HL-60/S4 (cell line): ENCODE results near the gene CYP2E1.
"Not testable (repeated sequence)": the region's sequence is repeated elsewhere in the genome, so short reads cannot be mapped to it uniquely, and the experiment has no call there.

Experiments
- in situ Hi-C: fragments of 300-500 bp; cut with MboI; formaldehyde crosslinking; loops from 2 replicates; pipeline ENCODE4 v1.14.3; 2022; ENCODE audit warnings: low sequenced_read_pairs

The CYP2E1 gene

DNA sequence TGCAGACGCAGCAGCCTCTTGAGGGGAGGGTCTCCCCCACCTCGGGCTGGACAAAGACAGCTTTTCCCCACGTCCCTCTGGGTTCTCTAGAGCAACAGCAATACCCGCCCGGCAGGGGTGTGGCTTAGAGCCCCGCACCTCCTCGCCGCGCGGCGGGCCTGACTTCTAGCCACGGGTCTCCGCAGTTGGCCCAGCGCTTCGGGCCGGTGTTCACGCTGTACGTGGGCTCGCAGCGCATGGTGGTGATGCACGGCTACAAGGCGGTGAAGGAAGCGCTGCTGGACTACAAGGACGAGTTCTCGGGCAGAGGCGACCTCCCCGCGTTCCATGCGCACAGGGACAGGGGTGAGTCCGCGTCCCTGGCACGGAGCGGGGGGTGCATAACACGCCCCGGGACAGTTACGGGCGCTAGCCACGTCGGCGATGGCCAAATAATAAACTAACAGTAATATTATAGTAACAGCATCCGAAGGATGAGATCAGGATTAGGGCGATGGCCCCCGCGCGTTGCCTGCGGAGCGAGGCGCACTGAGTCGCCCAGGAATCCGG is 1.2 kb downstream of the CYP2E1 start:
- in situ Hi-C loops = no loop called here

DNA sequence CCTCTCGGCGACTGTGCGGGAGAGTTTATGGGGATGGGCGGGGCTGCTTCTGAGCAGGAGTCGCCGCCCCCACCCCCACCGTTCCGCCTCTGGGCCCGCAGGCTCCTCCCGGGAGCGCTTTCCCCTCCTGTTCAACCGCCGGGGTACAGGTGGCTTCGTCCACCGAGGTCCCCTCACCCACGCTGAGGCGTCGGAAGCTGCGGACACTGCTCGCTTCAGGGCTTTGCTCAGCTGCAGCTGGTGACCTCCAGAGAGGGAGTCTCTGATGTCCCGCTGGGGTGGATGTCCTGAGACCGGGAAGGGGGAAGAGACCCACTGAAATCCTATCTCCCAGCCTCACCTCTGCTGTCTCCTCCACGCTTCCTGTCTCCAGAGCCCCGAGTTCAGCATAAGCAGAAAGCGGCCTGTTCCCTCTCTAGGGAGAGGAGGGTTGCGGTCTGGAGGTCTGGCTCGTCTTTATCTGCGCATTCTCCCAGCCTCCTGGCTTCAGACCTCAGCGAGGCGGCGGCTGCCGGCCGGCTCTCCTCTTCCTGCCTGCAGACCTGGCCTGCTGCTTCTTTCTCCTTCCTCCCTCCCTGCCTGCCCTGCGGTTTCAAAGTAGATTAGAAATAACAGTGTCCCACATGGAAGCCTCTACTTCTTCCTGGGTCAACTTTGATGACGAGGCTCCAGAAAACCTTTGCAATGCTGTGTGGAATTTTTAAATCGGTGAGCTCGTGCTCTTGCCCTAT is 1.8 kb downstream of the CYP2E1 start:
- in situ Hi-C loops = no loop called here

DNA sequence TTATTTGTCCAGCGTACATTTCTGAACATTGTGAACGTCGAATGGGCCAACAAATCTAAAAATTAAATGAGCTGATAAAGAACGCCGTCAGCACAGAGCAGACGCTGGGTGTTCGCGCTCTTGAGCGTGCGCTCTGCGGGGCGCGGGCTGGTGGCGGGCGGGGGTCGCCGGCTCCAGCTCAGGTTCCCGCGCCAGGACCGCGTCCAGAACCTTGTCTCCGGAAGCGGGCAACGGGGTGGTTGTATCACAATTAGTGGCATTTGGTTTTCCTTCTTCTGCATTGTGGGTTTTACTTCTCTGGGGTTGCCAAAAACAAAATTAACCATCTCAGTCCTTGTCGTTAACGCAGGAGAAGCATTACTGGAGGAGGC is 2.4 kb downstream of the CYP2E1 start:
- in situ Hi-C loops = no loop called here

DNA sequence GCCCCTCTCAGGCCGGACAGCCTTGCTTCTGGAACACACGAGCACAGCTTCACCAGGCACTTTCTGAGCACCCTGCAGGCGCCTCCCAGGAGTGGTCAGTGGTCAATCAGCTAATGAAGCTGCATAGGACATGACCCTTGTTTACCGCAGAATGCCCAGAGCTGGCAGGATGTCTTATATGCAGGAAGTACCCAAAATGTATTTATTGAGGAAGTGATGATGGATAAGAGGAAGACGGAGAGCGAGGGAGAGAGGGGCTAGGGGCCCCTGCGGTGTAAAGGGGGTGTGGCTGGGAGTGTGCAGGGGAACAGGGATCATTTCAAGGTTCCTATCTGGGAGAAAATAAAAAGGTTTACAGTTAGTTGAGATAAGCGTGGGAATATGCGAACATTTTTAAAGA is 3.3 kb downstream of the CYP2E1 start:
- in situ Hi-C loops = no loop called here

DNA sequence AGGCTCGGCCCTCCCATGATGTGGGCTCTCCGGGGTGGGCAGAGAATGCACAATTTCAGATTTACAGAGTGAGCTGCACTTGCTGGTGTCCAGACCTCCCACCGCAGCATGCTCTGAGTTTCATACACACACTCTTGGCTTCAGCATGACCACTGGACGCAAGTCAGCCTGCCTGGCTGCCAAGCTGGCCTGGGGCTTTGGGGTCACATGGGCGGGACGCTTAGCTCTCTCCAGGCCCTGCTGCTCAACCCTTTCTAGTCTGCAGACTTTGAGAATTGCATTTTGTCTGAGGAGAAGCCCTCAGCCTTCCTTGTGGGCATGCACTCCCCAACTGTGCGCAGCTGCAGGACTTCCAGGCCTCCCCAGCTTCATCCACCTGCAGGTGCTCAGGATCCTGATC is 5.7 kb downstream of the CYP2E1 start:
- in situ Hi-C loops = no loop called here

DNA sequence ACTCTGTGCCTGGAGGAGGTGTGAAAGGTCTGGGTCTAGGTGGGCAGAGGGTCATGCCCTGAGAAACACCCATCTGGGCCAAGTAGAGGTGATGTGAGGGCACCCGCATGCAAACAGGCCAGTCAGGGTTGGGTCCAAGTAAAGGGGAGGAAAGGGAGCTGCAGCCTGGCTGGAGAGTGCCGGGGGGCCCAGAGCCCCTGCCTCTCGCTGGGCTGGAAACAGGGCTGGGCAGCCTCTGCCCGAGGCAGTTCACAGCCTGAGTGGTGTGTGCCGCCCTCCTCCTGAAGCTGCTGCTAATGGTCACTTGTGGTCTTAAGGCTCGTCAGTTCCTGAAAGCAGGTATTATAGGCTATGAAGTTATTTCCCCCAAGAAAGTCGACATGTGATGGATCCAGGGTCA is 7.3 kb downstream of the CYP2E1 start:
- in situ Hi-C loops = no loop called here

DNA sequence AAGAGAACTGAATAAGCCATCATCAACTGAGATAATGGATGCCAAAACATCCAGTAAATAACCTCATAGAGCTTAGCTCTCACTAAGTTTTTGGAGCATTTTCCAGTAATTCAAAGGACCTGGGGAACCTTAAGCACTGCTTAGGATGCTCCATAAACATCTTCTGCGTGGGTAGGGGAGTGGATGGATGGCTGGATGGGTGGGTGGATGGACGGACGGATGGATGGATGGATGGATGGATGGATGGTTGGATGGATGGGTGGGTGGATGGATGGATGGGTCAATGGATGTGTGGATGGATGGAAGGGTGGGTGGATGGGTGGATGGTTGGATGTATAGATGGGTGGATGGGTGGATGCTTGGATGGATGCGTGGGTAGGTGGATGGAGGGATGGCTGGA is 9.0 kb downstream of the CYP2E1 start:
- in situ Hi-C loops = no loop called here

DNA sequence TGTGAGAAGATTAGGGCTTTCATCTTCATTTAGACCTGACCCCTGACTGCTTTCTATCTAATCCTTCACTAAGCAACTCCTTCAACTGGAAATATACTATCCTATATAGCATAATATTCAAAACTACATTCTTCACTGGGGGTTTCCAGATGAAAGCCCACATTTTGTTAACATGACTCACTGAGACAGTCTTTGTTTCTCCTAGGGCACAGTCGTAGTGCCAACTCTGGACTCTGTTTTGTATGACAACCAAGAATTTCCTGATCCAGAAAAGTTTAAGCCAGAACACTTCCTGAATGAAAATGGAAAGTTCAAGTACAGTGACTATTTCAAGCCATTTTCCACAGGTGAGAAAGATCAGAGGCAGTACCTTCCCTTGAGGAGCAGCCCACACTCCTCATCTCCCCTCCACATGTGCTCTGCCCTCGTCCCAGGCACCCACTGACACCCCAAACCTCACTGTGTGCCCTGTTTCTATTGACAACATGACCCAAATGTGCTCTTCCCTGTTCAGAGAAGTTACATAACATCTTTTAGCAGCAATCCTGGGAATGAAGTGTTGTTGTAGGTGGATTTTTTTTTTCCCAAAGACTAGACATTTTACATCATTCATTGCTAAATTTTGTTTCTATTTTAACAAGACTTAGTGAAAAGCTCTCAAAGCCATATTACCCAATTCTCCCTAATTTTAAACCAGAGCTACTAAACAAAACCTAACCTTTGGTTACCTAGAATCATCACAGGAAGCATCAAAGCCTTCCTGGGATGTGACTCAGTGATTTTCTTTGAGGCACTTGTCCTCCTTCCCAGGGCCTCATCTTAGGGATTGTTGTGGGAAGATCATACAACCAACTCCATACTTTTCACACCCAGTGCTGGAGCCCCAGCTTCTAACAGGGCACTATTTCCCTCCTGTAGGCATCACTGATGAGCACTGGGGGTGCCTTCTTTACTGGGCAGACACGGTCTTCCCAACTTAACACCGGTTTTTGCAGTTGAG is 10.7 kb downstream of the CYP2E1 start:
- in situ Hi-C loops = no loop called here

DNA sequence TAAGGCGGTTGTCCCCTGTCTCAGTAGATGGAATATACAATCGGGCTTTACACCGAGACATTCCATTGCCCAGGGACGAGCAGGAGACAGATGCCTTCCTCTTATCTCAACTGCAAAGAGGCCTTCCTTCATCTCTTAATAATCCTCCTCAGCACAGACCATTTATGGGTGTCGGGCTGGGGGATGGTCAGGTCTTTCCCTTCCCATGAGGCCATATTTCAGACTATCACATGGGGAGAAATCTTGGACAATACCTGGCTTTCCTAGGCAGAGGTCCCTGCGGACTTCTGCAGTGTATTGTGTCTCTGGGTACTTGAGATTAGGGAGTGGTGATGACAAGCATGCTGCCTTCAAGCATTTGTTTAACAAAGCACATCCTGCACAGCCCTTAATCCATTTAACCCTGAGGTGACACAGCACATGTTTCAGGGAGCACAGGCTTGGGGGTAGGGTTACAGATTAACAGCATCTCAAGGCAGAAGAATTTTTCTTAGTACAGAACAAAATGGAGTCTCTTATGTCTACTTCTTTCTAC is 14.3 kb downstream of the CYP2E1 start:
- in situ Hi-C loops = not testable (repeated sequence)

DNA sequence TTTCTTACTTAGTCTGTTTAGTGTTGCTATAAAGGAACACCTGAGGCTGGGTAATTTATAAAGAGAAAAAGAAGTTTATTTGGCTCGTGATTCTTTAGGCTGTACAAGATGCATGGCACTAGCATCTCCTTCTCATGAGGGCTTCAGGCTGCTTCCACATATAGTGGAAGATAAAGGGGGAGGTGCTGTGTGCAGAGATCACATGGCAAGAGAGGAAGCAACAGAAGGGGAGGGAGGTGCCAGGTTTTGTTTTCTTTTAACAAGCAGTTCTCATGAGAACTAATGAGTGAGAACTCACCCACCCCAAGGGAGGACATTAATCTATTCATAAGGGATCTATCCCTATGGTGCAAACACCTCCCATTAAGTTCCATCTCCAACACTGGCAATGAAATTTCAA is 17.3 kb downstream of the CYP2E1 start:
- in situ Hi-C loops = no loop called here

DNA sequence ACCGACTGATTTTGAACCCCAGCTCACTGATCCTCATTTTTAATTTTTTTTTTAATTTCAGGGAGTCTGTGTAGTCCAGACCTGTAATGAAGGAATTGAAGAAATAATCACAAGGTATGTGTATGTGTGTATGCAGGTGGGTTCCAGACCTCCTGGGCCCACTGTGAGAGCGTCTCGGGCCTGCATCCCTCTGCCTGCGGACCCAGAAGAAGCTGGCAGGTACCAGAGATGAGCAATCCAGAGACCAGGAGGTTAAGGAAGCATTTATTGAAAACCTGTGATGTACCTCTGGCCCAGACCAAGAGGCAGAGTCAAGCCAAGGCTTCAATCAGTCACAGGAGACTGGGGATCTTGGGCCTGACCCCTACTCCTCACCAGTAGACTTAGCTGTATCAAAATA is 27.4 kb downstream of the CYP2E1 start:
- in situ Hi-C loops = no loop called here

DNA sequence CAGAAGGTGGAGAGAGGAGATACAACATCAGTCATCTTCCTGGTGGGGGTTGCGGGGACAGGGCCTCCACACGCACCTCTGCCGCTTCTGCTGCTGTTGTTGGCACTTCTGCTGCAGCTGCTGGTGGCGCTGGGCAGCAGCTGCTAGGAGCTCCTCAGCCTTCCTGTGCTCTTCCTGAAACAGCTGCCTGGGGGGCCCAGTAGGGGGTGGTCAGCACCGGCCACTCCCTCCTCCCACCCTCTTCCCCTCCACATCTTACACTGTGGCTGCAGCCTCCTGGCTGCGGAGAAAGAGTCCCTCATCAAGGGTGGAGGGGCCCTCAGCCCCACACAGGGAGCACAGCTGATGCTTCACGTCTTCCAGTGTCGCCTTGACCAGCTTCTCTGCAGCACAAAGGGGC is 28.4 kb downstream of the CYP2E1 start:
- in situ Hi-C loops = no loop called here

DNA sequence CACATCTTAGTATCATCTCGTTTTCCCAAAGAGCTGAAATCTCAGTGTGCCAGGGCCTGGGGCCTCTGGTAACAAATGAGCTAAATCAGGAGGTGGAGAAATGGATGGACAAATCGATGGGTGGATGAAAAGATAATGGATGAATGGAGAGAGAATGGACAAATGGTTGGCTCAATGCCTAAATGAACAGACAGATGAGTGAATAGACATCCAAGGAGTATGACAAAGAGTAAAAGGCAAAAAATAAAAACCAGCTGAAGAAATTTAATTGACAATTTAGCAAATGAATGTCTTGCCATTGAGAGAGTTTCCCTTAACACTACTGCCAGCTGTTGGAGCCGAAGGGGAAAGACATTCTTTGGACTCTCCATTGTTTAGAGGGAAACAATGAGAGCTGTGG is 30.2 kb downstream of the CYP2E1 start:
- in situ Hi-C loops = no loop called here

DNA sequence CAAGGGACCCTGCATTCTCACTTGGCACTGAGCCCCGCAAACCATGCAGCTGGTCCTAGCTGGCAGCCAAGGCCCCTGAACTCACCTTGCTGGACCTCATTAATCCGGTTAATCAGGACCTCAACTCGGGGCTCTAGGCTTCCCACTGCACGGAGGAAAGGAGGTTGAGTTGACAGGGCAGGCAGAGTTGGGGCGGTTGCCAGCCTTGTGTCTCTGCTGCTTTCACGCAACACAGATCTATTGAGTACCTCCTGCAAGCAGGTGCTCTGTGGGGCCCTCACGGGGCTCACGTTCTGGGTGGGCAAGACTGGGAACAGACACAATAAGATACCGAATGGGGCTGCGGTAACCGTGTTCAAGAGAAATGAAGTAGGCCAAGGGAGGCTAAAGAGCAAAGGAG is 32.1 kb downstream of the CYP2E1 start:
- in situ Hi-C loops = no loop called here

DNA sequence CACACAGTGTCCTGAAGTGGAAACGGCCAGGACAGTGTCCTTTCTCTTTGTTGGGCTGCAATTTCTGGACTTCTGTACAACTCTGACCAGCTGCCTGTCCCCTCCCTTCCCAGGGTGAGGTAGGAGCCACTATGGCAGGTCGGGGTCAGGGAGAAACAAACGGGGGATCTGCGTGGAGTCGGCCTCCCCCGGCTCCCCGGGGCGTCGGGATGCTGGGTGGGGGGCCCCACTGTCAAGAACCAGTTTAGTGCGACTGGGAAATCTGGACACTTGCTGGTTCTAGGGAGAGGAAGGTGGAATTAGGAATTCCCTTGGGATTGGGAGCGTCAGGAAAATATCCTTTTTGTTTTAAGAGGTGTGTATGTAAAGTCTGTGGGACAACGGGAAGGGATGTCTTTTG is 37.7 kb downstream of the CYP2E1 start:
- in situ Hi-C loops = no loop called here

DNA sequence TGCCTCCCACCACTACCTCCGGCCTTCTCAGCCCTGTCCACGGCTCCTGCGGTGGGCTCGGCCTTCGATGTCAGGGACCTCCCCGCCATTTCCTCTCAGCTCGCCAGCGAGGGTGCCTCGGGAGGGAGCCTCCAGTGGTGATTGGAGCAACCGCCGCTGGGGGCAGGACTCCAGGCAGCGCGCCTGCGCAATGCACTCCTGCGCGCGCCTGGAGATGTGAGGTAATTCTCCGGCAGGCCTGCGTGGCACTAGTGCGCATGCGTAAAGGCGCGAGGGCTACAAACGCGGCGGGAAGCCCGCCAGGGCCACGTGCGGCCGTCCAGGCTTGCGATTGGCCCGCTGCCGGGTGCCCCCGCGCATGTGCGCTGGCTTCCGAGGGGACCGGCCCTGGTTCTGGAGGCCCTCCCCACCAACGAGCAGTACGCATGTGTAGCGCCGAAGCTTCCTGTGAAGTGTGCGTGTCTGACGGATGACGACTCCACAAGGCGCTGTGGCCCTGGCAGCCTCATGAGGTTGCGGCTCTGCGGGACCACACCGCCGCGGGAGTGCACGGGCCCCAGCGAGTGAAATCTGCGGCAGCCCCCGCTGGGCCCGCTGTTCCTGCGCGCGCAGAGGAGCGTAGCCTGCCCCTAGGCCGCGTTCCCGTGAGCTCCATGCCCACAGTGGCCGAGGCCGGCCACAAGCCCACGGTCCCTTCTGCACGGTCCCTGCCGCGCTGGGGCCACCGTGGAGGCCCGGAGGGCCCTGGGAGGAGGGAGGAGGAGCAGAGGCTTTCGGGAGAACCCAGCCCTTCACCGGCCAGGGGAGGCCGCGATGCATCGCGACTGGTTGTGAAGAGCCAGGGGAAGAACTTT is 38.5 kb downstream of the CYP2E1 start, which contains the start of gene SYCE1:
SYCE1 (minus strand) TSS at position 143 of the 854 bp plus-strand sequence; CDS start at position 89, 54 bp downstream.
- in situ Hi-C loops = no loop called here

DNA sequence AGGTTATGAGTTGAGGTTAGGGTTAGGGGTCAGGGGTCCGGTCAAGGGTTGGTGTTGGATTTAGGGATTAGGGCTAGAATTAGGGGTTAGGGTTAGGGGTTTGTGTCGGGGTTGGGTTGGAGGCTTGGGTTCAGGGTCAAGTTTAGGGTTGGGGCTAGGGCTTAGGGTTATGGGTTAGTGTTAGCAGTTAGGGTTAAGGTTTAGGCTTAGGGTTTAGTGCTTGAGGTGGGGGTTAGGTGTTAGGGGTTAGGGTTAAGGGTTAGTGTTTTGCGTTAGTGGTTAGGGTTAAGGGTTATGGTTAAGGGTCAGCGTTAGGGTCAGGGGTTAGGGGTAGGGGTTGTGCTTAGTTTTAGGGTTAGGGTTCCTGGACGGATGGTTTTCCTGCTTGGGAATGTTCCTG is 40.0 kb downstream of the CYP2E1 start:
- in situ Hi-C loops = no loop called here

DNA sequence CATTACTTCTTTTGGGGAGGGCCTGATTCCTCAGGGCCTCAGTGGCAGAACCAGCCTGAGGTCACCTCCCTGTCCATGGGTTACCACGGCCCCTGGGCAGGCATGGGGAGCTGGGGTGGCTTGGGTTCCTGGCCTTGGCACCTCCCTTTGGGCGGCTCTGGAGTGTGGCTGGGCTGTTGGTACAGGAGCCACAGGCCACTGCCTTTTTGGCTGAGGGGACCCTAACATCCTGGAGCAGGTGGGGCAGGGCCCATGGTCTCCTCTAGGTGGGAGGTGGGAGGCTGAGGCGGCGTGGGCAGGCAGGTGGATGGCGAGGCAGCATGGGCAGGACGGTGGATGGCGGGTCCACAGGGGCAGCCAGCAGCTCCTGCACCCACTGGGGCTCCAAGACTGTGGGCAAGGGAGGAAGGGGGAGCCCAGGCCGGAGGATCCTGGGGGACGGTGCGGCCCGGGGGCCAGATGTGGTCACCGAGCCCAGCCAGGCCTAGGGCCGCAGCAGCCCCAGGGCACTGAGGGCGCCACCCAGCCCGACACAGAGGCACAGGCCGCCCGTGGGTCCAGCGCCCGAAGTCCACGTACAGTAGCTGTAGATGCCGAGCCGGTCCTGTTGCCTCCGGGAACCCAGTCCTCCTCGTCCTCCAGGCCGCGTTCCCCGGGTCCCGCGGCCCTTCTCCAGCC is 40.6 kb downstream of the CYP2E1 start:
- in situ Hi-C loops = no loop called here

DNA sequence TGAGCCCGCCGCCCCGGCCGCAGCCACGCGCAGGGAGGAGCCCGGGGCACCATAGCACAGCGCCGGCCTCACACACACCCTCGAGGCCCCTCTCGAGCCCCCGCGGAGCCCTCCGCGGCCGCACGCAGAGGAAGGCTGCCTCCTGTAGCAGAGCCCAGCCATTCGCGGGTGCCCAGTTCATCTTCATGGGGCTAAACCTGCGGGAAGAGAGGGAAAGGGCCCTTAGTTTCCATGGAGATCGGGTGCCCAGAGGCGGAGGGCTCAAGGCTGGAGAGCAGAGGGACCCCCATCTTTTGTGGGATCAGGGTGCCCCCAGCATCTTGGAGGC is 41.1 kb downstream of the CYP2E1 start:
- in situ Hi-C loops = no loop called here
